SK-N-MC (cell line): Measurements from ENCODE around the gene SIGLEC15.

Source experiments
- EZH2 ChIP-seq: fragments of 200-600 bp; sonication (generic); IDR thresholded peaks from one replicate; pipeline ENCODE4 v1.6.1; 2017; ENCODE audit warnings: antibody characterized with exemption
- FOXP2 ChIP-seq: optimal IDR thresholded peaks from 2 replicates; pipeline ENCODE3; 2011; ENCODE audit warnings: mild to moderate bottlenecking, moderate library complexity; ENCODE audit not compliant: insufficient read depth; ENCODE audit errors: extremely low read length, control extremely low read depth
- POLR2AphosphoS5 ChIP-seq: IDR thresholded peaks from 2 replicates; pipeline ENCODE4 v1.6.1; 2012; ENCODE audit warnings: mild to moderate bottlenecking, low read depth, low read length, borderline replicate concordance

- TF ChIP-seq POLR2AphosphoS5, result no peak
- TF ChIP-seq EZH2, result no peak
- no peak for TF ChIP-seq FOXP2
Measured at GRCh38 chr18:45880876-45881558, 55.5 kb downstream of the SIGLEC15 start.
